Hematopoietic multipotent progenitor cell treated with erythropoietin and hydrocortisone succinate and interleukin-3 and kit ligand, for 8 days (in vitro differentiated cells): ENCODE results near the gene FKBP5.

ENCODE experiments used
- DNase-seq: peaks from one replicate; pipeline ENCODE4 v3.0.0-alpha.2; 2015

FKBP5 gene

DNA sequence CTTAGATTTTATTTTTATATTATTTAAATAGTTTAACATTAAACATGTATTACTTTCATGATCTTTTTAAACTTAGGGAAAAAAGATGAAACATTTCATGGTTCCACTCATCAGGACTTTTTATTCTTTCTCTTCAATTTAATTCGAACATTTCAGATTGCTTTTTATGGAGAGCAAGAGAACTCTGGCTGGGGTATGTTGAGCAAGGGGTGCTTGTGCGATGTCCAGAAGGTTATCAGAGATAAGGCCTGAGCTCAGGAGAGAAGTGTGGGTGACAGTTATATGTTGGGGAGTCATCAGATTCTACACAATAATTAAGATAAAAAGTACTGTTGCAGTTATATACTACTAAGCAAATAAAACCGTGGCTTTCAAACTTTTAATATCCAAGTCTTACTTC is 37.5 kb downstream of the FKBP5 start:
- DNase-seq: peak; percentile 81

- DNase-seq: no peak
These were observed 38.7 kb downstream of the FKBP5 start for GRCh38 chr6:35650015-35650414.

DNA sequence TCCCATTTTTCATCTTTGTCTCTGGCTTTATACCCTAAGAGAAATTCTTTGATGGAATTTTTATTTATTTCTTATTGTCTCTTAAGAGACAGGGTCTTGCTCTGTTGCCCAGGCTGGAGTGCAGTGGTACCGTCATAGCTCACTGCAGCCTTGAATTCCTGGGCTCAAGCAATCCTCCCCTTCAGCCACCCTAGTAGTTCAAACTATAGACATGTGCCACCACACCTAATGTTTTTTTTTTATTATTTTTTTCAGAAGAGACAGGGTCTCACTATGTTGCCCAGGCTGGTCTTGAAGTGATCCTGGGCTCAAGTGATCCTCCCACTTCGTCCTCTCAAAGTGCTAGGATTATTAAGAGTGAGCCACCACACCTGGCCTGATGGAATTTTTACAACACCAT is 40.5 kb downstream of the FKBP5 start:
- no peak for DNase-seq

DNA sequence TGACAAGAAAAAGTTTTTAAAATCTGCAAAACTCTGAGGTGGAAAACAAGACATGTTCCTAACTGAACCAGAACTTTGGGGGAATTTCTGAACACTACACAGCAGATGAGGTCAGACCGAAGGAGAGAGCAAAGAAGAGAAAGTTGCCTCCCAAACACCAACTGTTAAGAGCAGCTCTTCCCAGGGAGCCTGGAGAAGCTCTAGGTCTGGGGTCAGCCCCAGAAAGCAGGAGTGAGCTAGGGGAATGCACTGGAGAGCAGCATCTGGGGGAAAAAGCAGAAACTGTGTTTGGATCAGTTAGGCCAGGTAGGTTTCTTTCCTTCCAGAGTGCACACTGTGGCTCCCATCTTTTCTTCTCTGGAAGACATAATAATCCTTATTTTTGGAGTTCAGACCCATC is 41.3 kb downstream of the FKBP5 start:
- DNase-seq: no peak

DNA sequence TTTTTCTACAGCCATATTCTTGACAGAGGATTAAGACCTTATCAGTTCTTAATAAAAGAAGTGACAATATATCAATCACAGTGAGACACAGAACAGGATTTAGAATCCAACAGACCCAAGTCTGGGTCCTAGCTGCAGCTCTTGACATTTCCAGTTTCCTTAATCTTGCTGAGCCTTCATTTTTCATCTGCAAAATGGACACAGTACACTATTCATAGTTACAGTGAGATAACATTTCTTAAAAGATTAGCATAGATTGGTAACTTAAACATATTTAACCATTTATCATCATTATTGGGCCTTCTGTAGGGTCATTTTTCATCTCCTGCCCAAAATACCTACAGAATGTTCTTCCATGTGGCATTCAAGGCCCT is 45.6 kb downstream of the FKBP5 start:
- no peak for DNase-seq

DNA sequence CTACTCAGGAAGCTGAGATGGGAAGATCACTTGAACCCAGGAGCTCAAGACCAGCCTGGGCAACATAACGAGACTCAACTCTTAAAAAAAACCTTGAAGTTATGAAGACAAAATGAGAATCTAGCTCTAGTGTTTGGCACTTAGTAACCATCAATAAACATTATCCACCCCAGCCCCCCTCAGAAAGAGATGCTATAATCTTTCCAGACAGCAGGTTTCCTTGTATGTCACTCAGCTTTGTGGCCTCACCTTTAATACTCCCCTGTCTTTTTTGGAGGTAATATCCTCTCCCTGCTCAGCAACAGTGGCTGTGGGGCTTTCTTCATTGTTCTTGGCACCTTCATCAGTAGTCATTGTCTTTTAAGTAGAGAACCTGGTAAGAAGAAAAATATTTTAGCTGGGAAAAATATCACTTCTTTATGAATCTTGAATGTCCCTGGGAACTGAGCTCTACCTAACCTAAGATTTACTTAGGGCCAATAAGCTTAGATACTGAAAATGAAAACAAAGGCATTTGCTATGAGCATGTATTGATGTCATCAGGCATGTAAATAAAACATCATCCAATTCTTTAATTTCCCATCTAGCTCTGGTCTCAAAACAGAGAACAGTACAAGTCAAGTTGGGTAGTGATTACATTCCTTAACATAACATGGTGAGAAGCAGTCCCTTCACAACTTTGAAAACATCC is 46.1 kb downstream of the FKBP5 start:
- no peak for DNase-seq

- DNase-seq: no peak
These were observed 48.6 kb downstream of the FKBP5 start for GRCh38 chr6:35640017-35640664.

- DNase-seq: no peak
These were observed 50.0 kb downstream of the FKBP5 start for GRCh38 chr6:35638679-35639078.

DNA sequence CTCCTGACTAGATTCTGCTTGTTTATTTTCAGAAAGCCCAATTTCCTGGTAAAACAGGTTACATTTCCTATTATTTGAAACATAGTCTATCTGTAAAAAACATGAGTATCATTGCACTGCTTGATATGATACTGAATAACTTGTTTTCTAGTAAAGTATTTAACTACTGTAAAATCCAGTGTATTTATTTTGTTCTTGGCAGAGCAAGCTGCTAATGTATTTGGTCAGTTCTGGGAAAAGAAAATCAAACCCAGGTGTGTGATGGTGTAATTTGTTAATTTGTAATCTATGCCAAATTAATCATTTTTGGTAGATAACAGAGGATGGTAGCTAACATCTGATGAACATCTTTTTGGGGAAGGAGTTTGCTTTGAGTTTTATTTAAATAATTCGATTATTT is 50.8 kb downstream of the FKBP5 start:
- DNase-seq: no peak

GRCh38 chr6:35635601-35636597 is 52.8 kb downstream of the FKBP5 start:
- no peak for DNase-seq

- no peak for DNase-seq
These were observed 54.4 kb downstream of the FKBP5 start for GRCh38 chr6:35634316-35634715.

GRCh38 chr6:35633579-35634089 is 55.1 kb downstream of the FKBP5 start:
- DNase-seq: no peak

GRCh38 chr6:35629876-35630378 is 58.8 kb downstream of the FKBP5 start:
- no peak for DNase-seq

DNA sequence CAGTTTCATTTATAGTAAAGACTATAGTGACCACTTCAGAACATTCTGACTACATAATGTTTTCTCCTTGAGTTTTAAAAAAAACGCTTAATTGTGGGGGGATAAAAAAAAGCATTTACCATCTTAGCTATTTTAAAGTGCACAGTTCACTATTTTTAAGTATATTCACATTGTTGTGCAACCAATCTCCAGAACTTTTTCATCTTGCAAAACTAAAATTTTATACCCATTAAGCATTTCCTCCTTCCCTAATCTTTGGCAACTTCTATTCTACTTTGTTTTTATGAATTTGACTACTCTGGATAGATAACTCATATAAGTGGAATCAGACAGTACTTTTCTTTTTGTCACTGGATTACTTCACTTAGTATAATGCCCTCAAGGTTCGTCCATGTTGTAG is 62.3 kb downstream of the FKBP5 start:
- no peak for DNase-seq

DNA sequence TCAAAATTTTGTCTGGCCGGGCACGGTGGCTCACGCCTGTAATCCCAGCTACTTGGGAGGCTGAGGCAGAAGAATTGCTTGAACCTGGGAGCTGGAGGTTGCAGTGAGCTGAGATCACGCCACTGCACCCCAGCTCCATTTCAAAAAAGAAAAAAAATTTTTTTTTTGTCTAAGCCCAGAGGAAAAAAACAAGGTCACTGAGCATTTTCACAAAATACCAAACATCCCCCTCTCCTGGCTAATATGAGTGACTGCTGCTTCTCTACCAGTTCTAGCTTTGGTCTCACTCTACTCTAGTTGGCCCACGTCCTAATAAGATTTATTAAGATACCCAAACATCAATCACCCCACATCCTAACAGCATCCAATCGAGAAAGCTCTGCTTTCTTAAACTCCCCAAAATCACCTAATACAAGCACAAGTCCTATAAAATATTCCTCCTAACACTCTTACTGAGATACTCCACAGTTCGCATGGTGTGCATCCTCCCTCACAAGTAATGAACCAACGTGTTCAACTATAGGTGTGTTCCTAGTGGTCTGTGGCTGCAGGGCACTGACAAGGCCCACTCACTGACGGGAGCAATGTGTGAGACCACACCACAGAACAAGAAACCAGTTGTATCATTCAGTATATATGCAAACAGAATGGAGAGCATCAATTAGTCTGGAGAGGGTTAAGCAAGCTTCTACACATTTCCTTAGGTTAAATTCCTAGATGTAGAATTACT is 64.2 kb downstream of the FKBP5 start:
- no peak for DNase-seq

GRCh38 chr6:35622283-35622682 is 66.4 kb downstream of the FKBP5 start:
- no peak for DNase-seq

DNA sequence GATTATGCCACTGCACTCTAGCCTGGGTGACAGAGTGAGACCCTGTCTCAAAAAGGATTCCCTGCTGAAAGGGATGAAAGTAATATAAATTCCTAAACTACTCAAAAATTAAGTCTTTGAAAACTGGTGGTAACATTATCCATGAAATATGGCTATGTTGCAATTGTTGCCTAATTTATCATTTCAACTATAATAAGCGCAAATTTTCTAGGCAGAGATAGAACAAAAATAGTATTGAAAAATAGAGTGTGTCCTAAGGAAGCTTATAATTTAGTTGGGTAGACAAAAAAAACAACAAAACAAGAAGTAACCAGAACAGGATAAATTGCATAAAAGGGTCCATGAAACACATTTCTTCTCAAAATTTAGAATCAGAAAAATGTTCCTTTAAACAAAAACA is 68.0 kb downstream of the FKBP5 start:
- no peak for DNase-seq

DNA sequence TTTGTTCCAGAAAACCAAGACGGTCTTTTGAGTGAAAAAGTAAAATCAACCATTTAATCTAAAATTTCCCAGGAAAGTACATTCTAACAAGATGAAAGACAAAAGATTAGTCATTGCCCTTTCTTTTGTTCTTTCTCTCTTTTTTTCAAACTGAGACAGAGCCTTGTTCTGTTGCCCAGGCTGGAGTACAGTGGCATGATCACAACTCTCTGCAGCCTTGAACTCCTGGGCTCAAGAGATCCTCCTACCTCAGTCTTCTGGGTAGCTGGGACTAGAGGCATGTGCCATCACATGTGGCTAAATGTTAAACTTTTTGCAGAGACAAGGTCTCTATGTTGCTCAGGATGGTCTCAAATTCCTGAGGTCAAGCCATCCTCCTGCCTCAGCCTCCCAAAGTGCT is 75.0 kb downstream of the FKBP5 start:
- DNase-seq: no peak

DNA sequence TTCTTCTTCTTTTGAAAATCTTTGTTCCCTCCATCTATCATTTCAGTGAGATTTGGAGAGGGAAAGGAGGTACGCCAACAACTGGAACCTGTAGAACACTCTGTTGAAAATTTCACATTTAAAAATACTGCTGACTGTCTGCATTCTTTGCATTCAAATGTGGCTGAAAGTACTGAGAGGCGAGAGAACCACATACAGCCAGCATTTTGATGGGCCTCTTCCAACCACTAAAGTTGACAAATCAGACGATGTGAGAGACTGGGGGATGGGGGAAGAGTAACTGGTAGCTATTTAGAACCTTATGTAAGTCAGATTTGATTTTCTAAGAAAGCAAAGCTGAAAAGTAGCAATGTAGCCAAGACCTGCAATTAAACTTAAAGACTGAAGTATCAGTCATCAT is 77.5 kb downstream of the FKBP5 start:
- no peak for DNase-seq

DNA sequence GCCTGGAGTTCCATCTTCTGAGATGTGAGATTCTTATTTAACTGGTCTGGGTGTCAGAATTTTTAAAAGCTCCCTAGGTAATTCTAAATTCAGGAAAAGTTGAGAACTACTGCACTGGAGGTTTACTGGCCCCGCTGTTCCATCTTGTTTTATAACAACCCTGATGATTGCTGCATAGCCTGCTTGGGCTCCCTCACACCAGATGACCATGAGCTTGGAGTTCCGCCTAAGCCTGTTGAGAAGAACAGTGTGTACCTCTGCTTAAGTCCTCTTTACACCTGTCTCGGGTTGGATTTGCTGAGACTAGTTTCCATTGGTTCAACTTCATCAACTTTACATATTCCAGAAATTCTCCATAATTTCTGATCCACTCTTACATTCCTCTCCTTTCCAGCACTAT is 77.9 kb downstream of the FKBP5 start:
- no peak for DNase-seq

DNA sequence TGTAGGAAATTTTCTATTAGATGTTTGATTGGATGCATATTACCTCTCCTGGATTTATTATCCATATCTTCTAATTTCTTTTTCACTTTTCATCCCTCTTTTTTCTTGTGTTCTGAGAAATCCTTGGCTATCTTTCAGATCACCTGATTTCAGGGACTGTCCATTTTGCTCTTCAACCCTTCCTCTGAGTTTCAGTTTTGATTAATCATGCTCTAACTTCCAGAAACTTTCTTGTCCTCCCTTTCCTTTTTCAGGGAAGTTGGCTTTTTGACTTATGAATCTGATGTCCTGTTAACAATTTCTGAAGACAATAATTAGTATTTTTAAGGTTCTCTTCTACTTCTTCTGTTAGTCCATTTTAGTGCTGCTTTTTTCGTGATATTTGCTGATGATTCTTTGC is 79.1 kb downstream of the FKBP5 start:
- no peak for DNase-seq

DNA sequence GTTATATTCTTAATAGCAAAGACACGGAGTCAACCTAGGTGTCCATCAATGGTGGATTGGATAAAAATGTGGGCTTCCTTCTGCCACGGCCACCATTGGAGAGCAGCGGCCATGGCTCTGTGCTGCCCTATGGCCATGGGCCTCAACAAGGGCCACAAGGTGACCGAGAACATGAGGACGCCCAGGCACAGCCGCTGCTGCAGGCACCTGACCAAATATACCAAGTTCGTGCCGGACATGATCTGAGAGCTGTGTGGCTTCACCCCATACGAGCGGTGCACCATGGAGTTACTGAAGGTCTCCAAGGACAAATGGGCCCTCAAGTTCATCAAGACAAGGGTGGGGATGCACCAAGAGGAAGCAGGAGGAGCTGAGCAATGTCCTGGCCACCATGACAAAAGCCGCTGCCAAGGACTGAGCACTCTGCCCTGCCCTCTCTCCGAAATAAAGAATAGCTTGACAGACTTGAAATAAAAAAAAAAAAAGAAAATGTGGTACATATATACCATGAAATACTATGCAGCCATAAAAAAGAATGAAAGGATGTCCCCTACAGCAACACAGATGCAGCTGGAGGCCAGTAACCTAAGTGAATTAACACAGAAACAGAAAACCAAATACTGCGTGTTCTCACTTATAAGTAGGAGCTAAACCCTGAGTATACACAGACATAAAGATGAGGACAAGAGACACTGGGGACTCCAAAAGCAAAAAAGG is 81.0 kb downstream of the FKBP5 start:
- DNase-seq: no peak
